Activated CD8-positive, alpha-beta memory T cell treated with anti-CD3 and anti-CD28 coated beads, Interleukin-2, amount 50 U/mL, for 1 hour (primary cell): Measurements from ENCODE around the gene MRPL42.
"Not testable (repeated sequence)": the region's sequence is repeated elsewhere in the genome, so short reads cannot be mapped to it uniquely, and the experiment has no call there.

Experiments
- DNase-seq: peaks from one replicate; pipeline ENCODE4 v3.0.0-alpha.2; 2020; ENCODE audit errors: extremely low read depth

MRPL42 gene

DNA sequence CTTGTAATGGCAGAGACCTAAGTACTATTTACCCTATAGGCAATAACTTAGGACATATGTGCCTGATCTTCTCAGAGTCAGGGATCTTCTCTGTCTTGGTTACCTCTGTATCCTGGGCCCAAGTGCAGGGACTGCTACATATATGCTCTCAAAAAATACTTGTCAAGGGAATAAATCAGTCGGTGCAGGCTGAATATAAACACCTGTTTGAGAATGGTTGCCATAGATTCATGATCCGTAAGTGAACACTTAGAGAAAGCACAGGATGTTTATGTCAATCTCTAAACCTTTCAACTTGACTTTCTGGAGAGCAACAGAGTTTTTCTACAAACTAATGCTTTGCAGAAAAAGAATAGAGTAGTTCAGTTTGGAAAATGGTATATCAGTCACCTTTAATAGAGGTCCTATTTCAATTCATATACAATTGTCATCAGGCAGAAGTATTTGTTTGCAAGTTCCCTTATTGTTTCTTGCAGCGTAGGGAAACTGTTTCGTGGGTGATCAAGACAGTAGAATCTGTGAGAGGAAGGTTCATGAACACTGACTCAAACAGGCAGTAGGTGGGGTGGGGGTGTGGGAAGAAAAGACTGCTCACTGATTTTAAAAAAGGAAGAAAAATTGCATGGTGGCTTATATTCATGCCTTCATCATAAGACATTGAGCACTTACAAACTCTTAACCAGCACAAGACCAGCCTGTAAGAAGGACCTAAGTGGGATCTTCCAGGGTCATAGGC, 19.6 kb upstream of the MRPL42 start:
- no peak for DNase-seq

DNA sequence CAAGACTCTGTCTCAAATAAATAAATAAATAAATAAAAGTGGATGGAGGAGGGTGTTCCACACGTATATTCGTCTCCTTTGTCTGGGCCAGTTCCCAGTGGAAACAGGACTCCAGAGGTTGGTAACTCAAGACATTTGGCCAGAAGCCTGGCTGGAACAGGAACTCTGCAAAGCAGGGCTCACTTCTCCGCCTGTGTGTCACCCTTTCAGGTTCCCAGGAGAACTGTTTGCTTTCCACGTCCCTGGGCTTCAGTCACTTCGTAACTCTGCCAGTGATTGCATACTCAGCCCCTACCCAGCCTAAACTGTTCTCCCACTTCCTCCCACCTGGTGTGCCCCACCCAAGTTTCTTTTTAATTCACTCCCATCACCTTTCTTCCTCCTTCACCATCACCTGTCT, 18.5 kb upstream of the MRPL42 start:
- no peak for DNase-seq

DNA sequence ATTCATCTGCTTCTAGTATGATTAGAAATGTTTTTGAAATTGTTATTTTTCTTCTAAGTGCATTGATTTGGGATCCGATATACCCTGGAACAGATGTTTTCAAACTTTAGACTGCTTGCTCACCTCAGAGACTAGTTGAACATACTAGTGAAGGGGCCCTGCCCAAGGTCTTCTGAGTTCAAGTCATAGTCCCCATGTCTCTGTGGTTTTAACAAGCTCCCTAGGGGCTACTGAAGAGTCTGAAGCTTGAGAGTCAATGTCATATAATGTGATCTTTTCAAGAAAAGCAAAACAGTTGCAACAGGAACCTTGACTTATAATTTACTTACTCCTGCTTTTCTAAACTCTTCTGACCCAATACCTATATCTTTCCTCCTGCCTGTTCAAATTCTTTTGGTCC, 18.0 kb upstream of the MRPL42 start:
- DNase-seq, result no peak

DNA sequence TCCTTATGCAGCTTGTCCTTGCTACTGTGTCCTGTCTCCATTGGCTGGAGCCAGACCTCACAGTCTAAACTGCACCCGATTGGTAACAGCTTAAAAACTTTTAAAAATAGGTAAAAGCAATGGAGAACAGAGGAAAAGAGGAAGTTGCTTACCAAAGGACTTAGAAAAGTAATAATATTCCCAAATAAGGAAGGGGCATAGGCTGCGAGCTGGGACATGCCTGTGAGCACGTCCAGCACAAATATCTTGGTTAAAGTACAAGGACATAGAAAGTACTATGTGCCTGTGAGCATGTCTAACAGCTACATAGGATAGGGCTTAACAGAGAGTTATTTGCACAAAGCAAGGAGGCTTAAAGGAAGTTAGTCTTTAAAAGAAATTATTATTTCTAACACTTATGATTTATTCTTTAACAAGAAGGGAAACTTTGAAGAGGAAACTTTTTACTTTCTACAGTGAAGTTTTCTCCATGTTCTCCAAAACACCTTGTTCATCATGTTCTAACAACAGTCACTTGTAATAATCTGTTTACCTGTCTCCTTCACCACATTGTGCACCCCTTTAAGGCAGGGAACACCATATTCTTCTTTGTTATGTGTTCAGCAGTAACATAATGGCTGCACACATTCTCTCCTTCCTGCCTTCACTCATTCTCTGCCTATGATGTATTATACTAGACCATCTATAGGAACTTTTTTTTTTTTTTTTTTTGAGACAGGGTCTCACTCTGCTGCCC, 15.7 kb upstream of the MRPL42 start:
- no peak for DNase-seq

DNA sequence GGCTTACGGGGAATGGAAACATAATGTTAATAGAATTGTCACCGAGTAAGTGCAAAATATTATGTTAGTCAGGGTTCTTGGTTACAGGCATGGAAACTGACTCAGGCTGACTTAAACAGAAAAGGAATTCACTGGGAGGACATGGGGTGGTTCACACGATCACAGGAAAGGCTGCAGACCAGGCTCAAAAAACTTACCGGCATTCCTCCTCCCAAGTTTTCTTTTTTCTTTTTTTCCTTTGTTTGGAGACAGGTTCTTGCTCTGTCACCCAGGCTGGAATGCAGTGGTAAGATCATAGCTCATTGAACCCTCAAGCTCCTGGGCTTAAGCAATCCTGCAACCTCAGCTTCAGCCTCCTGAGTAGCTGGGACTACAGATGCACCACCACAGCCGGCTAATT, 13.7 kb upstream of the MRPL42 start:
- DNase-seq, result no peak

DNA sequence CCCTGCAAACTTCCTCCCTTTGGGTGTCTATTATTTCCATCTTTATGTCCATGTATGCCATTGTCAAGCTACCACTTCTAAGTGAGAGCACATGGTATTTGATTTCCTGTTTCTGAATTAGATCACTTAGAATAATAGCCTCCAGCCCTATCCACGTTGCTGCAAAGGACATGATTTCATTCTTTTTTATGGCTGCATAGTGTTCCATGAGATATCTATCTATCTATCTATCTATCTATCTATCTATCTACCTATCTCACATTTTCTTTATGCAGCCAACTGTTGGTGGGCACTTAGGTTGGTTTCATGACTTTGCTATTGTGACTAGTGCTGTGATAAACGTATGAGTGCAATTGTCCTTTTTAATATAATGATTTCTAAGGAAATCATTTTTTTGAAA, 11.2 kb upstream of the MRPL42 start:
- no peak for DNase-seq

DNA sequence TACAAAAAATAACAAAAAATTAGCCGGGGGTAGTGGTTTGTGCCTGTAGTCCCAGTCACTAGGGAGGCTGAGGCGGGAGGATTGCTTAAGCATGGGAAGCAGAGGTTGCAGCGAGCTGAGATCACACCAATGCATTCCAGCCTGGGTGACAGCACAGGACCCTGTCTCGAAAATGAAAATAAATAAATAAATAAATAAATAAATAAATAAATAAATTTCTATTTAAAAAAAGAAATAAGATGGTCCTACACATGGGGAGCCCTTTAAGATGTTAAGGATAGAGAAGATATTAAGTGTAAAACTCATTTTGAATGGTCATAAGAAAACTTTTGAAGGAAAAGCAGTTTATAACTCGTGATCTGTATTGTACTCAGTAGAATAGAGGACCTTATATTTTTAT, 8.2 kb upstream of the MRPL42 start:
- DNase-seq, result no peak

DNA sequence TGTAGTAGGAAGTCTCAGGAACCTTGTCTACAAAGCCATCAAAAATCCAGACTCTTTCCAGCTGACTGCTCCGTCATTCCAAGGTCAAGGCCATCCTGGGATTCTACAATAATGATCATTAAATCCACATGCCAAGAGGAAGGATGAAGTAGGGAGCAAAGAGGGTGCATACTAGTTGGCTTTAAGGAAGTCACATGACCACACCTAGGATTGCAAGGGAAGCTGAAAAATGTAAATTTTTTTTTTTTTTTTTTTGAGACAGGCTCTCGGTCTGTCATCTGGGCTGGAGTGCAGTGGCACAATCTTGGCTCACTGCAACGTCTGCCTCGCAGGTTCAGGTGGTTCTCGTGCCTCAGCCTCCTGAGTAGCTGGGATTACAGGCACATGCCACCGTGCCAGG, 7.3 kb upstream of the MRPL42 start:
- DNase-seq, result no peak

DNA sequence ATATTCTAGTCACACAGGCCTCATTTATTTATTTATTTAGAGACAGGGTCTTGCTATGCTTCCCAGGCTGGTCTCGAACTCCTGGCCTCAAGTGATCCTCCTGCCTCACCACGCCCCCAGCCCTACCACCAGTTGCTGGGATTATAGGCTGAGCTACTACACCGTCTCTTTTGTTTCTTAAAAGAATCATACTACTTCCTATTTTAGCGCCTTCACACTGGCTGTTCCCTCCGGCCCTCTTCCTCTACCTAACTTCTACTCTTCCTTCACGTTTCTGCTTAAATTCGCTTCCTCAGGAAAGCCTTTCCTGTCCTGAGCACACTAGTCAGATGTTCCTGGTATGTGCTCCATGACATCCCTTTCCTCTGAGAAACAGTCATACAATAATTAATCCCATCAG, 6.4 kb upstream of the MRPL42 start:
- no peak for DNase-seq

DNA sequence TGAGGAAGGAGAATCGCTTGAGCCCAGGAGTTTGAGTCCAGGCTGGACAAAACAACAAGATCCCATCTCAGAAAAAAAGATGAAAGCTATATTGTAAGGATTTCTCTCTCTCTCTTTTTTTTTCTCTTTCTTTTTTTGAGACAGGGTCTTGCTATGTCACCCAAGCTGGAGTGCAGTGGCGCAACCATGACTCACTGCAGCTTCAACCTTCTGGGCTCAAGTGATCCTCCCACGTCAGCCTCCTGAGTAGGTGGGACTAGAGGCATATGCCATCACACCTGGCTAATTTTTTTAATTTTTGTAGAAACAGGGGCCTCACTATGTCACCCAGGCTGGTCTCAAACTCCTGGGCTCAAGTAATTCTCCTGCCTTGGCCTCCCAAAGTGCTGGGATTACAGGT, 5.8 kb upstream of the MRPL42 start:
- DNase-seq, result no peak

DNA sequence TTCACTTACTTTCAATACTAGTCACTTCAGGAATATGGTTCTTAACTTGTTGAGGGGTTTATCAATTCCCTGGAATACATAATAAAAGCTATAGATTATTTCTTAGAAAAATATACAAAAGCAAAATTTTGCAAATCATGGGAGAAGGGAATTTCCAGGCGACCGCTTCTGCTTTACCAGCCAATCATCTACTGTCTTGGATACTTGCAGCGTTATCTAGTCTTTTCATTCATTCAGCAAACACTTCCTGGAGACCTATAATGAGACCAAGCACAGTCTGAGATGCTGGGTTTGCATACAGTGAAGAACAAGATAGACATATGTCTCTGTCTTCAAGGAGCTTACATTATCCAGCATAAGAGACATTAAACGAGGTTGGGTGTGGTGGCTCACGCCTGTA, 1.5 kb upstream of the MRPL42 start:
- no peak for DNase-seq

DNA sequence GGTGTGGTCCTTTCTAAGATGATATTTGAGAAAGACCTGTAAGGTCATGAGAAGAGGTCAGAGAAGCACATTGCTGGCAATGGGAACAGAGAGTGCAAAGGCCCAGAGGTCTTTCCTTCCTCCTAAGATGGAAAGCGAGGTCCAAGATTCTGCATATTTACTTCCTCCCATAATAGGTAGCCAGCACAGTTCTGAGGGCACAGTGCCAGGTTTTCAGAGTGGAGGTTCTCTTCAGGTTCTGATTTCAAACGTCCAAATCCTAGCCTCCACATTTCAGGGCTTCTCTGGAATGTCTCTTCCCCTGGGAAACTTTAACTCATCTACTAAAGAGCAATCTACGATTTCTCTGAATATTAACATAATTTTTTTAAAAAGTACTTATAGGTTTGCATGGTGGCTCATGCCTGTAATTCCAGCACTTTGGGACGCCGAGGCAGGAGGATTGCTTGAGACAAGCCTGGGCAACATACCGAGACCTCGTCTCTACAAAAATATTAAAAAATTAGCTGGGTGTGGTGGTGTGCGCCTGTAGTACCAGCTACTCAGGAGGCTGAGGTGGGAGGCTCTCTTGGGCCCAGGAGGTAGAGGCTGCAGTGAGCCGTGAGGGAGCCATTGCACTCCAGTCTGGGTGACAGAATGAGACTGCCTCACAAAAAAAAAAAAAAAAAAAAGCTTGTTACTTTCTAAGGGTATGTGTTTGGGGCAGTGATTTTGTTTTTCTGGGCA, 526 bp upstream of the MRPL42 start:
- no peak for DNase-seq

DNA sequence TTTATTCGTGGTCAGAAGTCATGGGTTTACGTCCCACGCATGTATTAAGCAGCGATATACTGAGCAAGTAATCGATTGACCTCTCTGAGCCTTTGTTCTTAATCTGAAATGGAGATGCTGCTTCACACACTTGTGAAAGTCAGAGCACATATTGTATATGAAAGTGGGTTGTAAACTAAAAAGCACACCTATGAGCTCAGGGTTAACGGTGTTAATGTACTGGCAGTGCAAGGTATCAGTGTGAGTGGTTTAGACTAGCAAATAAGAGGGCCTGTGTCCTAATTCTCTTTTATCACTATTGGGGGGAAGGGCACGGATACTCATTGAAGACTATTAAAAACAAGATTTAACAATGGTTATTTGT, 676 bp downstream of the MRPL42 start:
- DNase-seq, result no peak

DNA sequence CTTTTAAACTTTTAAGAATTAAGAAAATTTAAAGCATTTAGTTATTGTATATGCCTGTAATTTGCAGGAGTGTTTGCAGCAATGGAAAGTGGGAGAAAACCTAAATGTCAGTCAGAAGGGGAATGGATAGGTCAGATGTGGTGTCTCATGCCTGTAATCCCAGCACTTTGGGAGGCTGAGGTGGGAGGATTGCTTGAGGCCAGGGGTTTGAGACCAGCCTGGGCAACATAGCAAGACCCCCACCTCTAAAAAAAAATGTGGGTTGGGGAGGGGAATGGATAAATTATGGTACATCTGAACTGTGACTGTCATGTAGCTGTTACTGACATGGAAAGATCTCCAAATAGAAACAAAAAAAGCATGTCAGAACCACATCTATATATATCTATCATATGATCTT, 2.1 kb downstream of the MRPL42 start:
- no peak for DNase-seq

DNA sequence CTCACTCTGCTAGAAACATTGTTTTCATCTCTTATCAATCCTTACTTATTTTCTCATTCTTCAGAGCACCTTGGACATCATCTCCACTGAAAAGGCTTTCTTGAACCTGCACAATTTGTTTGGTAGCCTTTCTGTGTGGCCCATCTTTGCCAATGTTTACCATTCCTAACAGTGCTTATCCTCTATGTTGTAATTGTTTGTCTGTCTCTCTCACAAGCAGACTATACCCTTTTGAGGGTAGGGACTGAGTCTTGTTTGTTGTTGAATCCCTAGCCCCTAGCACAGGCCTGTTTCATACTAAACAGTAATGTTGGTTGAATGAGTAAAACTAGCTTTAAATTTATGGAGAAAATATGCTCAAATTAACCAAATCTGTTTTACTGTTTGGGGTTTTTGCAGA, 9.2 kb downstream of the MRPL42 start:
- no peak for DNase-seq

DNA sequence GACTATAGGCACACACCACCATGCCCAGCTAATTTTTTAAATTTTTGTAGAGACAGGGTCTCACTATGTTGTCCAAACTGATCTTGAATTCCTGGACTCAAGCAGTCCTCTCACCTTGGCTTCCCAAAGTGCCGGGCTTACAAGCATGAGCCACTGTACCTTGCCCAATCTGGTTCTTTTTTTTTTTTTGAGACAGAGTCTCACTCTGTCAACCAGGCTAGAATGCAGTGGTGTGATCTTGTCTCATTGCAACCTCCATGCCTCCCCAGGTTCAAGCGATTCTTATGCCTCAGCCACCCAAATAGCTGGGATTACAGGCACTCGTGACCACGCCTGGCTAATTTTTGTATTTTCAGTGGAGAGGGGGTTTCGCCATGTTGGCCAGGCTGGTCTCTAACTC, 15.4 kb downstream of the MRPL42 start:
- no peak for DNase-seq

DNA sequence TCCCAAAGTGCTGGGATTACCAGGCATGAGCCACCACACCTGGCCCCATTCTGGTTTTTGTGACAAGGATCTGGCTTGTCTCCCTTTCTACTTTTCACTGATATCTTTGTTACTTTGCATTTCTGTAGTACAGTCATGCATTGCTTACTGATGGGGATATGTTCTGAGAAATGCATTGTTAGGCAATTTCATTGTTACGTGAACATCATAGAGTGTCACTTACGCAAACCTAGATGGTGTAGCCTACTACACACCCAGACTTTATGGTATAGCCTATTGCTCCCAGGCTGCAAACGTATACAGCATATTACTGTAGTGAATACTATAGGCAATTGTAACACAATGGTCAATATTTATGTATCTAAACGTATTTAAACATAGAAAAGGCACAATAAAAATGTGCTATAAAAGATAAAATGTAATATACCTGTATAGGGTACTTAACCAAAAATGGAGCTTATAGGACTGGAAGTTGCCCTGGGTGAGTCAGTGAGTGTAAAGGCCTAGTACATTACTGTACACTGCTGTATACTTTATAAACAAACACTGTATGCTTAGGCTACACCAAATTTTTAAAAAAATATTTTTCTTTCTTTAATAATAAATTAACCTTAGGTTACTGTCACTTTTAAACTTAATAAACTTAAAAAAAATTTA, 16.0 kb downstream of the MRPL42 start:
- DNase-seq, result no peak

DNA sequence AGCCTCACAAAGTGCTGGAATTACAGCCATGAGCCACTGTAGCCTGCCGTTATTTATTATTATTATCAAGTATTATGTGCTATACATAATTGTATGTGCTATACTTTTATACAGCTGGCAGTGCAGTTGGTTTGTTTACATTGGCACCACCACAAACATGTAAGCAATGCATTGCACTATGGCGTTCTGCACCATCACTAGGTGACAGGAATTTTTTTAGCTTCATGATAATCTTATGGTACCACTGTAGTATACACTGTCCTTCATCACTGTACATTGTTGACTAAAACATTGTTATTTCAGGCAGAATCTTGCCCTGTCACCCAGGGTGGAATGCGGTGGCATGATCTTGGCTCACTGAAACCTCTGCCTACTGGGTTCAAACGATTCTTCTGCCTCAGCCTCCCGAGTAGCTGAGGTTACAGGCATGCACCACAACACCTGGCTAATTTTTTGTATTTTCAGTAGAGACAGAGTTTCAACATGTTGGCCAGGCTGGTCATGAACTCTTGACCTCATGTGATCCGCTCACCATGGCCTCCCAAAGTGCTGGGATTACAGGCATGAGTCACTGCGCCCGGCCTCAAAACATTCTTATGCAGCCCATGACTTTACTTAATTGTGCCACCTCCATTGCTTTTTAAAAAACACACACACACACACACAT, 17.1 kb downstream of the MRPL42 start:
- no peak for DNase-seq

DNA sequence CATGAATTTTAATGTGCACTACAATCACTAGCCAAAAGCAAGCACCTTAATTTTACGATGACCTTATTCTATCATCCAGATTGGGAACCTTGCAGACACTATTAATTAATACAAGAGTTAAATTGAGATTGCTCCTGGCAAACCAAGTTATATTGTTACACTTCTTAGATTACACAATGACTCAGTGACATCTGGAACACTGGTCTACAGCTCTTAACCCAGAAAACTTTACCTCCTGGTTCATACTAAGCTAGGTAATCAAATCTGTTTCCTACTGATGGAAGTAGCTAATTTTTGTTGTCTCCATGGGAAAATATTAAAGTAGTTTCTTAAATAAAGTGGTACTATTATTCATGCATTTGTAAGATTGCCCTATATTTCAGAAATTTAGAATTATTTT, 25.5 kb downstream of the MRPL42 start:
- DNase-seq, result not testable (repeated sequence)

DNA sequence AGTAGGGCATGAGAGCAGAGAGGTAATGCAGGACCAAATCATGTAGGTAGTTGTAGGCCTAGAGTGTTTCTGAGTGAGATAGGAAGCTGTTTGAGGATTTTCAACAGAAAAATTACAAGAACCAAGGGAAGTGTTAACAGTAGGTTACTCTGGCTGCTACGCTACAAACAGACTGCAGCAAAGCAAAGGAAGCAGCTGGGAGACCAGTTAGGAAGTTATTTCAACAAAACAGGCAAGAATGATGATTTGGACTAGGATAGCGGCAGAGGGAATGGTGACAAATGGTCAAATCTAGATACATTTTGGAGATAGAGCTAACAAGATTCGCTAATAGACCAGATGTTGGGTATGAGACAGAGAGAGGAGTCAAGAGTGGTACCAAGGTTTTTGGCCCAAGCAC, 26.8 kb downstream of the MRPL42 start:
- DNase-seq, result no peak

DNA sequence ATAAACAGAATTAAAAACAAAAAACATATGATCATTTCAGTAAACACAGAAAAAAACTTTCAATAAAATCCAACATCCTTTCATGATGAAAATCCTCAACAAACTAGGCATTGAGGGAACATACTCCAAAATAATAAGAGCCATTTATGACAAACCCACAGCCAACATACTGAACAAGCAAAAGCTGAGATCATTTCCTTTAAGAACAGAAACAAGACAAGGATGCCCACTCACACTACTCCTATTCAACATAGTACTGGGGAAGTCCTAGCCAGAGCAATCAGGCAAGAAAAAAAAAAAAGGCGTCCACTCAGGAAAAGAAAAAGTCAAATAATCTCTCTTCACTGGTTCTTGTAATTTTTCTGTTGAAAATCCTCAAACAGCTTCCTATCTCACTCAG, 30.1 kb downstream of the MRPL42 start:
- no peak for DNase-seq

DNA sequence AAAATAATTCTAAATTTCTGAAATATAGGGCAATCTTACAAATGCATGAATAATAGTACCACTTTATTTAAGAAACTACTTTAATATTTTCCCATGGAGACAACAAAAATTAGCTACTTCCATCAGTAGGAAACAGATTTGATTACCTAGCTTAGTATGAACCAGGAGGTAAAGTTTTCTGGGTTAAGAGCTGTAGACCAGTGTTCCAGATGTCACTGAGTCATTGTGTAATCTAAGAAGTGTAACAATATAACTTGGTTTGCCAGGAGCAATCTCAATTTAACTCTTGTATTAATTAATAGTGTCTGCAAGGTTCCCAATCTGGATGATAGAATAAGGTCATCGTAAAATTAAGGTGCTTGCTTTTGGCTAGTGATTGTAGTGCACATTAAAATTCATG, 31.5 kb downstream of the MRPL42 start:
- not testable (repeated sequence) for DNase-seq
